HuH-7 (cell line): Measurements from ENCODE around the gene DNTTIP2.
"Not testable (repeated sequence)": the region's sequence is repeated elsewhere in the genome, so short reads cannot be mapped to it uniquely, and the experiment has no call there.

ENCODE experiments used
- DNase-seq: peaks from one replicate; pipeline ENCODE4 v3.0.0; 2011; ENCODE audit warnings: low spot score

DNTTIP2 gene

DNA sequence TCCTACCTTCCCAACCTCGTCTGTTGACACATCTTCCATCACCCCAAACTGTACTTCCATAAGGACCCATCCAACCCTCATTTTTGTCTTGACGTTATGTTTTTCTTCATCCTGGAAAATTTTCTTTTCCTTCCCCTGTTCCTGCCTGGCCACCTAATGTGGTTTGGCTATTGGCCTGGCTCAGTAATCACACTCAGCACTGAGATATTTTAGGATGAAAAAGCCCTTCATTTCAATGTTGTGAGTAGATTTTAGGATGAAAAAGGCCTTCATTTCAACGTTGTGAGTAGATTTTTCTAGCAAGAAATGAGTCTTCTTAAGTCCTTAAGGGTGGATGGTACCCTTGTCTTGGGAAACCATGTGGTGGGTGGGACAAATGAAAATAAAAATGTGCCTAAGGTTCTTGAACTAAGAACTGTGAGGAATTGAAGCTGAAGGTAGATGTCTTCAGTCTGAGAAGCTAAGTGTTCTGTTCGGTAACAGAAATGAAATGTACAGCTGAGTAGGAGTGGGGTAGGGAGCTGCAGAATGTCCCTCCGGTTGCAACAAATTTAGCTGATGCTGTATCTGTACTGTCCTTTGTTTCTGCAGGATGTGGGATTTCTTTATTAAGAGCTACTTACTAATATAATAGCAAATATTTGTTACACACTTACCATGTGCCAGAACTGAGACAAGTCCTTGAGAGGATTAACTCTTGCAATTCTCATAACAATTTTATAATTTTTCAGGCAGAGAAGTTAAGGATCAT lies 36.1 kb downstream of the DNTTIP2 start:
- DNase-seq = no peak

DNA sequence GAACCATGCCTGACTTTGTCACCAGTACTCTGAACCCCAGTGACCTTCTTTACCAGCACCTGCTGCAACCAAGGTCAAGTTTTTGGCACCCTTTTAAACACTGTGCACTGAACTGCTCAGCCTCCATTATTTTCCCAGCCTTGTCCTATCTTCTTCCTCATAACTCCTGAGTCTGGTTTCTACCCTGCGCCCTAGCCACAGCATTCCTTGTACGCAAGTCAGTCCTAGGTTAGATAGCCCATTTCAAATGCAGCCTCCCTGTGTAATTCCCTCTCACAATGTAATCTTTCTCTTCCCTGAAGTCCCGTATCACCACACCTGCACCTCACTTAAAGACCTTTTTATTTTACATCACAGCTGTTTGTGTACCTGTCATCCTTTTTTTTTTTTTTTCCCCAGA lies 37.2 kb downstream of the DNTTIP2 start:
- DNase-seq = no peak

DNA sequence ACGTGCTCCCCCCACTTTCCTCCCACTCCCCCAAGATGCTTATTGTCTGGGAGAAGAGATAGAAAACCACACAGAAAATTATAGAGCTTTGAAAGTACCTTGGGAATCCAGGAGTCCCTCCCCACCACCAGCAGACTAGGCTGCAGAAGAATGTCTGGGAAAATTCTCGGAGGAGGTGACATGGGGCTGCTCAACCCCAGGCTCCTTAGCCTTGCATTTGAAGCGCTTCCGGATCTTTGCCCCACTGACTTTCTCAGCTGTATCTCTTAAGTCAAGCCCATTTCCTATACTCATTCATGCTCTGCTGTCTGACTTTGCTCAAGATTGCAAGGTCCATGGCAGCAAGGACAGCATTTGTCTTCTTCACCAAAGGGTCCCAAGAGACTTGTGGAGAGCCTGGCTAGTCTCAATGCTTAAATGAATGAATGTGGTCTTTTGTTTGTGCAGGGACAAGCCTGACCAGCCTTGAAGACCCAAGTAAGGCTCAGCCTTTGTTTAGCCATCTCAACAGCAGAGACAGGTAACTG lies 38.0 kb downstream of the DNTTIP2 start:
- DNase-seq = no peak

DNA sequence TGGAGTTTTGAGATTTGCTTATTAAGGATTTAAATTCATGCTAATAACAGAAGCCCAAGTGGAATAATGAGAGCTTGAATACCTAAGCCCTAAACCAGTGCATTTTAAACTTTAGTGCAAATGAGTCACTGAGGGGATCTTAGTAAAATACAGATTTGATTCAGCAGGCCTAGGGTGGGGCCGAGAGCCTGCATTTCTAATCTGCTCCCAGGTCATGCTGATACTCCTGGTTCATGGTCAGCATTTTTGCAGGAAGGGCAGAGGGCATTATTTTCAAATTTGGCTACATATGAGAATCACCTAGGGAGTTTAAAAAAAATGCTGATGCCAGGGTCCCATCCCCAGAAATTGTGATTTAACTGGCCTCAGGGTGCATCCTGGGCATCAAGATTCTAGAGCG lies 39.3 kb downstream of the DNTTIP2 start:
- DNase-seq = no peak

DNA sequence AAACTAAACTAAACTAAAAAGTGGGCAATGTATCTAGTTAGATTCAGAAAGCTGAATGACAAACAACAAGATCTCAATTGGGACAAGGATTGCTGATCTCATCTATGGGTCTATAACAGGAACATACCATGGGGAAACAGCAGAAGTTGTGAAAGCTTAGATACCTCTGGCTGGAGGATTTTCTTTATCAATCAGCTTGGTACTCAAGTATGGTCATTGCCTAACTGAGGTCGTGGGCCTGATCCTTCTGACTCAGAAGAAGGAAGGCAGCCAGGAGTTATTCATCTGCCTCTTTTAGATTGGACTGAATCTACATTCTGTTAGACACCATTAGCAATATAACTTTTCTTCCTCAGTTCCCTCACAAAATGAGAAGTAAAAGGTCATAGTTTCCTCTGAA lies 39.7 kb downstream of the DNTTIP2 start:
- no peak for DNase-seq

DNA sequence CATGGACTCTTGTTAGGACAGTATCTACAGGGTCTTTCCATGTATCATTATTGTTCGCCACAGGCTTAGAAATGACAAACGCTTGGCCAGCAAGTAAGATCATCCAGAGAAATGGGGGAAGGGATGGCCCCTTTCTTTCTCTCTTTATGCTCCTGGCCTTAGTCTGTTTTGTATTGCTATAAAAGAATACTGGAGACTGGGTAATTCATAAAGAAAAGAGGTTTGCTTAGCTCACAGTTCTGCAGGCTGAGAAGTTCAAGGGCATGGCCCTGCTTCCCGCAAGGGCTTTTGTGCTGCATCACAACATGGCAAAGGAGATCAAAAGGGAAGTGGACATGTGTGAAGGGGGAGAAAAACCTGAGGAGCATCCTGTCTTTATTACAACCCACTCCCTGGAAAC lies 41.0 kb downstream of the DNTTIP2 start:
- DNase-seq = no peak

DNA sequence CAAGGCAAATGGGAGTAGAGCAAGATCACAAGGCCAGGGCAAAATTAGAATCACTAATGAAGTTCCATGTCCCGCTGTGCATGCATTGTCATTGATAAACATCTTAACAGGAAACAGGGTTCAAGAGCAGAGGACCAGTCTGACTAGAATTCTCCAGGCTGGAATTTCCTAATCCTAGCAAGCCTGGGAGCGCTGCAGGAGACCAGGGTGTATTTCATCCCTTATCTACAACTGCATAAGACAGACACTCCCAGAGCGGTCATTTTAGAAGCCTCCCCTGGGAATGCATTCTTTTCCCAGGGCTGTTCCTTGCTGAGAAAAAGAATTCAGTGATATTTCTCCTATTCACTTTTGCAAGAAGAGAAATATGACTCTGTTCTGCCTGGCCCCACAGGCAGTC lies 45.7 kb downstream of the DNTTIP2 start:
- DNase-seq = not testable (repeated sequence)

DNA sequence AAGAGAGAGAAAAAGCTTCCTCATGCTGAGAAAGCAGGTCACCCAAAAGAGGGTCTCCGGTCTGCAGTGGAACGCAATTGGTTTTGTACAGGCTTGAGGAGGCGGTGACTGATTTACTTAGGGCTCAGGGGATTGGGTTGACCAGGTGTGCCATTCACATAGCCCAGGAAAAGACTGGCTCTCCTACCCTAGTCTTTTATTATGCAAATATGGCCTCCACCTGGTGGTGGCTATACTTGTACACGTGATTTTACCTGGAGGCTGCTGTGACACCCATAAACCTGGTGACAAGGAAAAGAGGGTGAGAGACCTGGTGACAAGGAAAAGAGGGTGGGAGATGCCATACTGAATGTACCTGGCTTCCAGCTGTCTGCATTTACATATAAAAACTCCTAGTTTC lies 49.9 kb downstream of the DNTTIP2 start:
- no peak for DNase-seq

DNA sequence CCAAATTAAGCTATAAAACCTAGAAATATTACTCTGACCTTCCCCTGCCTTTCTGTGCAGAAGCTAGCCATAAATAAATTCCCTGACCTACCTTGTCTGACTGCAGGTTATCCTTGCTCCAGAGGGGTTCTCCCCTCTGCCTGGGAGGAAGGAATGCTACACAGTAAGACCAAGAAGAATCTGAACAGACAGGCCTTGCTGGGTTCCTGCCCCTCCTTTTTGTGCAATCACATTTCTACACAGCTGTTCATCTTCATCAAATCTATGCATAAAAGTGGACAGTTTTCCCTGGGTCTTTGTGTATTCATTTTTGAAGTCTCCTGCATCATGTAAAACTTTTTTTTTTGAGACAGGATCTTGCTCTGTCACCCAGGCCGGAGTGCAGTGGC lies 50.6 kb downstream of the DNTTIP2 start:
- no peak for DNase-seq

DNA sequence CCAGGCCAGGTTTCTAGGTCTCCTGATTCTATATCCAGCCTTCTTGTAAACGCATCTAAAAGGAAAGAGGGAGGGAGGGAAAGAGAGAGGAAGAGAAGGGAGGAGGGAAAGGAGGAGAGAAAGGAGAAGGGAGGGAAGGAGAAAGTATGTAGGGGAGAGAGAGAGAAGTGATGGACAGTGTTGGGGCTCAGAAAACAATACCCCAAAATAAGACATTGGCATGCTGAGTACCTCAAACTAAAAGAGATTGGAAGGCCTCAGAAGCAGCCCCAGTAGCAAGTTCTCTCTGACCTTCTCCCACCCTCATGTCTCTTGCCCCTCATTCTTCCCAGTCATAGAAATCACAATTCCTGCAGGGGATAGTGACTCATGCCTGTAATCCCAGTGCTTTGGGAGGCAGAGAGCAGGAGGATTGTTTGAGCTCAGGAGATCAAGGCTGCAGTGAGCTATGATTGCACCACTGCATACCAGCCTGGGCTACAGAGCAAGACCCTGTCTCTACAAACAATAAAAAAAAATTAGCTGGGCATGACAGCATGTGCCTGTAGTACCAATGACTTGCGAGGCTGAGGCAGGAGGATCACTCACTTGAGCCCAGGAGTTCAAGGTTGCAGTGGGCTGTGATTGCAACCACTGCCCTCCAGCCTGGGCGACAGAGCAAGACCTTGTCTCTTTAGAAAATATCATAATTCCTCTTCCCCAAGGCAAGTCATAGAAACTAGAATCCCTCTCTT lies 51.2 kb downstream of the DNTTIP2 start:
- no peak for DNase-seq

DNA sequence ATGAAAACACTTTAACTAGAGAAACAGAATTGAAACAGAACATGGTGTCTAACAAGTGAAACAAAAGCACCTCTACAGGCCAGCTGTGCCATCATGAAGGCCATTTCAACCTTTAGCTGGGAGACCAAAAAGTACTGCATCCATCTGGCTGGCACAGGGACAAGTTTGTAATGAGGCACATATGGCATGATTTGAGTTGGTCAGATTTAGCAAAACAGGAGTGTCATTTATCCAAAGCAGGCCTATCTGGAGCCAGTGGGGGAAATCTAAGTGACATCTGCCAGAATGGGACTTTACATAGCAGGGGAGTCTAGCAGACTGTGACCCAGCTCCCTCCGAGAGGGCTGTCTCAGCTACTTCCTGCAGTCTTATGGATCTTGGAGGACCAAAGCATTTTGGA lies 51.9 kb downstream of the DNTTIP2 start:
- DNase-seq = no peak

DNA sequence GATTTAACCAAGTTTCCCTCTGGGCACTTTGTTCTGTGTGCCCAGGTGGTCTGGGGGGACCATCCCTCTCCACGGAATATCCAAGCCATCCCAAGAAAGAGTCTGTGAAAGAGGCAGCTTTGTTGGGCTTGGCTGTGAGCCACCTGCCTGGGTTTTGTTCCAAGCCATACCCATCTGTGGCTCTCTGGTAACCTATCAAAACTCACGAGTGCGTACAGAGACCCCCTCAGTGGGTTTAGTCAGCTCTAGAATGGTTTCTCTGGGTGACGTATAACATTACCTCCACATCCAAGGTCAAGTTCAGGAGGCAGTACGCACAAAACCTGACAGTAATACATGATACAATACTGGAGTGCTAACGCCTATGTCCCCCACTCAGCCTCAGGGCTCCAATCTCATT lies 54.2 kb downstream of the DNTTIP2 start:
- DNase-seq = no peak

DNA sequence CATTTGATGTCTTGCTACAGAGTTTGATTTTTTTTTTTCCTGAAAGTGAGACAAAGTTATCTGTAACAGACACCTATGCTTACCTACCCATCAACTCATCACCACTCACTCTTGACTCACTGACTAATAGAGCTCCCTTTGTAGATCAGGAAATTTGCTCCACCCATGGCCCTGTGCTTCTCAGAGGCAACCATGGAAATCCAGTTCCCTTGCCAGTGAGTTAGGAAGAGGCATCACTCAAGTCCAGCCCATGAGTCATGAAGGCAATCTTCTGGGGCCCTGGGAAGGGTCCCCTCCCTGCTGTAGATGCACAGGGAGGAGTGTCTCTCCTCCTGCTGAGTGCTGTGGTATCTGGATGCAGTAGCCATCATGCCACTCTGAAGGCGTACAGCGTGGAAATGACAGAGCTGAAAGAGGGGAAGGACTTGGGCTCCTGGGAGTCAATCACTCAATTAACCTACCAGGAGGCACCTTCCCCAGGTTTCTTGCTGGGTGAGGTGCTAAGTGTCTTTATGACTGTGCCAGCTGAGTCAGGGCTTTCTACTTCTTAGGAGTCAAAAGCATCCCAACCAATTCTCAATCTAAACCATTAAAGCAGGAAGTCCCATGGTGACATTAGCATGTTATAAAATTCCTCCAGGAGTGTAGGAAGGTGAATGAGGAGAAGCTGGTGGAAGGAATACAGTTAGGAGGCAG lies 56.1 kb downstream of the DNTTIP2 start:
- DNase-seq = no peak

DNA sequence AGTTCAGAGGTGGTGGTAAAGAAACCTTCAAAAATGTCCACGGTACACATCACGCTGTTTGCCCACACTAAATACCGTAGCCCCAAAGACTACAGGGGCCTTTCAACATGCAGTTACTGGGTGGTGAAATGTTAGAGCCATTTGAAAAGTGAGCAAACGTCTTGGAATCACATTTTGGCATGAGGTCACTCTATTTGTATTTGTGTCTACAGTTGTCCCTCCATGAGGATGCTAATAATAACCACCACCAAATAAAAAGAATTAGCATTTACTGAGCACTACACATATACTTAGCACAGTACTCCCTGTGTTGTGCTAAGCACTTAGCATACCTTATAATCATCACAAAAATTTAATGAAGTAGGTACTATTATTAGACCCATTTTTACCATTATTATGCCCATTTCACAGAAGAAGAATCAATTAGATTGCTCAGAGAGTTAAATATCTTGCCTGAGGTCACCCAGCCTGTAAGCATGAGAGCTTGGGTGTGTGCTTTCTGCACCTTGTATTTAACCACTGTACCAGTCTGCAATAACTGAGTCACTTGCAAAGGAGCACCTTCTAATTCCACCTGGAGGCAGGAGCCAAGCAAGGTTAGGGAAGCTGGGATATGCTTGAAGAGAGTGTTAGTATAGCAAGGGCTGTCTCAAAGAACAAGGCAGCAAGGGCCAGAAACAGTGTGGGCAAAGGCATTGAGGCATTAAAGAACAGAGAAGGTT lies 57.4 kb downstream of the DNTTIP2 start:
- DNase-seq = no peak

DNA sequence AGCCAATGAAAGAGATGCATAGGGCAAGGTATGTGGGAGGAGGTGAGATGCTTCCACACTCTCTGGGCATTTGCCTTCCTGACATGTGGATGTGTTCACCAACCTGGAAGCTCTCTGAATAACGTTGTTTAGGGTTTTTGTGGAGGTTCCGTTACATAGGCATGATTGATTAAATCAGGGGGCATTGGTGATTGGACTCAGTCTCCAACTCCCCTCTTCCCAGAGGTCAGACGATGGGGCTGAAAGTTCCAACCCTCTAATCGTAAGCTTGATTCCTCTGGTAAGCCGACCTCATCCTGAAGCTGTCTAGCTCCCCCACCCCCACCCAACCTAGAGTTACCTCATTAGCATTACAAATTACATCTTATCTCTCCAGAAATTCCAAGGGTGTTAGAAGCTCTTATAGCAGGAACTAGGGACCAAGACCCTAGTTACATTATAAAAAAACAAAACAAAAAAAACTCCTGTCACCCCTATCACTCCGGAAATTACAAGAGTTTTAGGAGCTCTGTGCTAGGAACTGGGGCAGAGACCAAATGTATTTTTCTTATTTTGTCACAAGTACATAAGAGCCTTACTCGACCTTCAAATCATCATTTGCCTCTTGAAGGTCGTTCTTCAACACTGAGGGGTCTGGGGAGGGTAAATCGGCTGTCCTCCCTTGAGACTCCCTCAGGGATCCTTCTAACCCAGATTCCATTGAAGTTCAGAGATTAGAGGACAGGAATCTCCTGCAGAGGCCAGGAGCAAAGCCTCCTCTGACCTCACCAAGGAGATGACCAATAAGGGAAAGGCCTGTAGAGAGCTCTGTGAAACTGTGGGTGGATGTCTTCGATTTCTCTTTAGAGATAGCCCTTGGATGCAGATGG lies 58.2 kb downstream of the DNTTIP2 start:
- no peak for DNase-seq

DNA sequence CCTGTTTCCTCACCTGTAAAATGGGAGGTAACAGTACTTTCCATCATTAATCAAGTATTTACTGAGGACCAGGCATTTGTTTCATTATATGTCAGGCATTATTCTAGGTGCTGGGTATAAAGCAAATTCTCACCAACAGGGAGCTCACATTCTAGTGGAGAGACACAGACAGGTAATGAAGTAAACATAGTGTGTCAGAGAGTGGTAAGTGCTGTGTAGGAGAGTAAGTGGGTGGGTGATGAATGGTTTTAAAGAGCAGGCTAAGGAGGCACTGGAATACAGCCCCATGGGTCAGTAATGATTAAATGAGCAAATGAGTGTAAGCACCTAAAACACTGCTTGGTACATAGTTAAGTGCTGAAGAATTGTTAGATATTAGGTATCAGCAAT lies 60.4 kb downstream of the DNTTIP2 start:
- no peak for DNase-seq

DNA sequence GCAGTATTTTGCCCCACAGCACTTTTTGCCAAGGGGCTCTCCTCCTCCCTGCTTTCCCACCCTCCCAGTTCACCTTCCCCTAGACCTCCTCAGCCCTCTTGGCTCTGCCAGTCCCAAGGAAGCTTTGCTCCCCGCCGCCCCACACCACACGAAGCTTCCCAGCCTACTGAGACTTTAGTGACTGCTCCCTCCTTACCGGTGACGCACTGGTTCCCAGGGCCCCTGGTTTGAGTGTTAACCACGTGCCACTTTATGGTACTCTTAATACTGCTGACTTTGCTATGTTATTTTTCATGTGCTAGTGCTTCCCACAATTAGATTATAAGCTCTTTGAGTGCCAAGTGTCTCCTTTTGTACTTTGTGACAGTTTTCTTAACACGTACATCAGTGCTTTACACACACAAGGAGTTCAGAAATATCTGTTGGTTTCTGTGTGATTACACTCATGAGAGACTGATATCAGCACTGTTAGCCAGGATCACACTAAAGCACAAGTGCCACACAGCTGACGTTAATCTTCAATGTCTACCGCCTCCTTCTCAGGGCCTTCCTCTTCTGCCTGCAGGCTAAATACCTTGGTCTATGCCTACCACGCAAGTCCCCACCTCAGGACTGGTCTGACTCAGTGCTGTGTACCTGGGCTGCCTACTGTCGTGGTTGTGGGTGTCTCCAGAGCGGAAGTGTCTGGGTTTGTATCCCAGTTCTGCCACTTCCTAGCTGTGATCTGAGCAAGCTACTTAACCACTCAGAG lies 61.0 kb downstream of the DNTTIP2 start:
- DNase-seq = no peak

DNA sequence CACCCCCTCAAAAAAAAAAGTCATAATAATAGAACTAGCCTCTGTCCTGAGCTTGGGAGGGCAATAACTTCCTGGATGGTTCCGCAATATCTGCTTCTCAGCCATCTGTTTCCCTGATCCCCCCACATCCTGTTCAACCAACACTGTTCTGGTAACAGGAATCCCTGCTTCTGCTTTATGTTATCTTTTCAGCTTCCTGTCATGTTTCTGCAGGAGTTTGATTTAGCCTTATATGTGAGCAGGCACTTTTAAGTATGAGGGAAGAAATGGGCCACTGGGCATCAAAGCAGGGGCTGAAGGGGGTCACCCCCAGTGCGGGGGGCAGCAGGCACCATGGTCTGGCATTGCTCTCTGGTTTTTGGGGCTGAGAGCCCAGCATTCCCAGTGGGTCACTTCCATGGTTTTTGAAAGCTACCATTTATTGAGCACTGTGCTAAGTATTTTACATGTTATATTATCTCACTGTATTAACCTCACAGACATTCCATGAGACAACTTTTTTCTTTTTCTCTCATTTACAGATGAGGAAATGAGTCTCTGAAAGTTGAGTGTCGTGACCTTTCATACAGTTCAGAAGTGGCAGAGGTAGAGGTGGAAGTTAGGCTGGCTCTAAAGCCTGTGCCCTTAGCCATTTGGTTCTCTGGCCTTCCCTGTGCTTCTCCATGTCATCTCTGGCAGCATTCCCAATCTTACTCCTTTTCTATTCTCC lies 61.9 kb downstream of the DNTTIP2 start:
- no peak for DNase-seq
